Caco-2 (cell line): ENCODE data around the gene SLC2A6. TPM values are rescaled to one million over a fixed set of nuclear protein-coding genes. Genes with fewer than 3 reads are reported as not detected.

Source experiments
- BruUV-seq: library from RNA; stranded (reverse); fragments of 400-500 nt; replicated peaks from 2 replicates; lab custom pipeline; 2021; lab: Mats Ljungman, UMichigan
- CTCF ChIA-PET: fragments of 300-600 bp; sonication (Branson Sonifier 250); formaldehyde crosslinking; loops from one replicate; lab custom pipeline; 2022; ENCODE audit warnings: antibody characterized with exemption; lab: Charles Lee
- POLR2A ChIA-PET: fragments of 300-600 bp; sonication (Branson Sonifier 250); formaldehyde crosslinking; loops from one replicate; lab custom pipeline; 2022; ENCODE audit warnings: antibody characterized with exemption; lab: Charles Lee
- DNase-seq, 2 experiments: peaks; one replicate each; pipeline versions ENCODE4 v3.0.0 to v3.0.0-alpha.2; 2020 to 2022
- H3K27me3 ChIP-seq: replicated peaks from 2 replicates; pipeline ENCODE4 v1.6.0; 2011; ENCODE audit warnings: low read length; ENCODE audit not compliant: control insufficient read depth, insufficient read depth
- H3K36me3 ChIP-seq: 2 replicates; pipeline ENCODE4 v1.5.1; 2011; ENCODE audit warnings: low read length; ENCODE audit not compliant: control insufficient read depth, insufficient read depth
- H3K4me1 ChIP-seq: fragments of 250-450 bp; sonication (Bioruptor Pico); 2 replicates; pipeline ENCODE4 v1.5.1; 2020; ENCODE audit warnings: mild to moderate bottlenecking
- H3K4me3 ChIP-seq: 2 replicates; pipeline ENCODE4 v1.5.1; 2011; ENCODE audit warnings: low read depth, mild to moderate bottlenecking, control low read depth, low read length
- H3K9me3 ChIP-seq: fragments of 250-450 bp; sonication (Bioruptor Pico); 2 replicates; pipeline ENCODE4 v1.5.1; 2020; ENCODE audit warnings: mild to moderate bottlenecking, moderate library complexity
- H3K27ac Mint-ChIP-seq: one replicate; pipeline ENCODE4 v1.8.0; 2022; ENCODE audit warnings: mixed read lengths; ENCODE audit not compliant: unreplicated experiment
- H3K27me3 Mint-ChIP-seq: one replicate; pipeline ENCODE4 v1.8.0; 2022; ENCODE audit warnings: mixed read lengths; ENCODE audit not compliant: insufficient read depth, unreplicated experiment
- H3K36me3 Mint-ChIP-seq: one replicate; pipeline ENCODE4 v1.8.0; 2022; ENCODE audit warnings: mild to moderate bottlenecking, mixed read lengths; ENCODE audit not compliant: insufficient read depth, unreplicated experiment
- H3K4me1 Mint-ChIP-seq: one replicate; pipeline ENCODE4 v1.8.0; 2022; ENCODE audit warnings: low read depth, mixed read lengths; ENCODE audit not compliant: unreplicated experiment
- H3K4me3 Mint-ChIP-seq: one replicate; pipeline ENCODE4 v1.8.0; 2022; ENCODE audit warnings: mild to moderate bottlenecking, moderate library complexity, mixed read lengths; ENCODE audit not compliant: unreplicated experiment
- H3K9me3 Mint-ChIP-seq: one replicate; pipeline ENCODE4 v1.8.0; 2022; ENCODE audit warnings: mixed read lengths; ENCODE audit not compliant: unreplicated experiment
- intact Hi-C: fragments of 100-400 bp; cut with micrococcal nuclease; formaldehyde crosslinking; loops from one replicate; pipeline ENCODE4 v1.10.0; 2022; ENCODE audit not compliant: unreplicated experiment
- total RNA-seq: library from RNA; stranded (reverse); gene quantifications from 2 replicates; pipeline ENCODE4 v1.2.3, GENCODE V29; 2022
- TF ChIP-seq, protein P1 (sequence below), 2 experiments: fragments of 200-600 bp in 1 of 2; IDR thresholded peaks; 1 replicate in 1 of 2; 2 replicates in 1 of 2; pipeline versions ENCODE4 v1.5.1 to v1.8.0; 2011 to 2022; ENCODE audit warnings: antibody characterized with exemption in 1 of 2, control low read depth in 1 of 2, inconsistent platforms in 1 of 2, low read depth in 1 of 2, low read length in 1 of 2, mild to moderate bottlenecking in 1 of 2, moderate library complexity in 1 of 2; ENCODE audit not compliant: insufficient read depth in 1 of 2, severe bottlenecking in 1 of 2, unreplicated experiment in 1 of 2

SLC2A6 gene
- total RNA-seq, 1 experiment from 2014 or later: 7.1 TPM

- DNase-seq: no peak
- Histone ChIP-seq H3K9me3 (no peaks in the 10 kb centered on the region), H3K4me3 (no peak overlapping the region), H3K36me3 (no peaks in the 10 kb centered on the region), H3K4me1 (no peaks in the 10 kb centered on the region), H3K27me3 (no peaks in the 10 kb centered on the region)
- CTCF ChIA-PET: no interaction called here
- no peak overlapping the region for H3K27ac Mint-ChIP-seq
- peaks cover 4% of the 10 kb centered on the region for H3K27me3 Mint-ChIP-seq
- no peak overlapping the region for H3K4me3 Mint-ChIP-seq
- POLR2A ChIA-PET: no interaction called here
- no peaks in the 10 kb centered on the region for H3K36me3 Mint-ChIP-seq
- BruUV-seq: no TSS peak
- no peaks in the 10 kb centered on the region for H3K4me1 Mint-ChIP-seq
- TF ChIP-seq, protein P1, sequence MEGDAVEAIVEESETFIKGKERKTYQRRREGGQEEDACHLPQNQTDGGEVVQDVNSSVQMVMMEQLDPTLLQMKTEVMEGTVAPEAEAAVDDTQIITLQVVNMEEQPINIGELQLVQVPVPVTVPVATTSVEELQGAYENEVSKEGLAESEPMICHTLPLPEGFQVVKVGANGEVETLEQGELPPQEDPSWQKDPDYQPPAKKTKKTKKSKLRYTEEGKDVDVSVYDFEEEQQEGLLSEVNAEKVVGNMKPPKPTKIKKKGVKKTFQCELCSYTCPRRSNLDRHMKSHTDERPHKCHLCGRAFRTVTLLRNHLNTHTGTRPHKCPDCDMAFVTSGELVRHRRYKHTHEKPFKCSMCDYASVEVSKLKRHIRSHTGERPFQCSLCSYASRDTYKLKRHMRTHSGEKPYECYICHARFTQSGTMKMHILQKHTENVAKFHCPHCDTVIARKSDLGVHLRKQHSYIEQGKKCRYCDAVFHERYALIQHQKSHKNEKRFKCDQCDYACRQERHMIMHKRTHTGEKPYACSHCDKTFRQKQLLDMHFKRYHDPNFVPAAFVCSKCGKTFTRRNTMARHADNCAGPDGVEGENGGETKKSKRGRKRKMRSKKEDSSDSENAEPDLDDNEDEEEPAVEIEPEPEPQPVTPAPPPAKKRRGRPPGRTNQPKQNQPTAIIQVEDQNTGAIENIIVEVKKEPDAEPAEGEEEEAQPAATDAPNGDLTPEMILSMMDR (IDR thresholded peaks at IDR 0.05; ENCODE audit: insufficient read depth in 1 of 2, low read depth in 1 of 2, low read length in 1 of 2, severe bottlenecking in 1 of 2, unreplicated experiment in 1 of 2): no peak
- no peaks in the 10 kb centered on the region for H3K9me3 Mint-ChIP-seq
- intact Hi-C loops: no loop called here
Observed at GRCh38 chr9:133449760-133450159, 29.1 kb downstream of the SLC2A6 start.

- no peaks in the 10 kb centered on the region for H3K9me3 Mint-ChIP-seq
- BruUV-seq: no TSS peak
- no peak overlapping the region for H3K4me3 ChIP-seq
Observed at GRCh38 chr9:133448487-133448972, 30.4 kb downstream of the SLC2A6 start.

GRCh38 chr9:133445293-133445969 is 33.5 kb downstream of the SLC2A6 start:
- H3K27me3 Mint-ChIP-seq: peaks cover 4% of the 10 kb centered on the region
- no TSS peak for BruUV-seq
- no peak overlapping the region for H3K4me3 Mint-ChIP-seq
- H3K4me1 Mint-ChIP-seq: no peaks in the 10 kb centered on the region
- intact Hi-C loops: no loop called here
- Histone ChIP-seq H3K4me1 (no peaks in the 10 kb centered on the region), H3K36me3 (no peaks in the 10 kb centered on the region), H3K4me3 (no peak overlapping the region), H3K9me3 (no peaks in the 10 kb centered on the region), H3K27me3 (no peaks in the 10 kb centered on the region)
- TF ChIP-seq, protein P1 (IDR thresholded peaks at IDR 0.05; ENCODE audit: insufficient read depth in 1 of 2, low read depth in 1 of 2, low read length in 1 of 2, severe bottlenecking in 1 of 2, unreplicated experiment in 1 of 2): no peak
- ChIA-PET POLR2A (interaction anchor here (0.5 kb wide), 1 partner anchor 14 kb away, joined by 8 read pairs; the partner anchor contains the start of gene CACFD1), CTCF (interaction anchor here (2.7 kb wide), 1 partner anchor 14 kb away, joined by 22 read pairs; the partner anchor contains the start of gene CACFD1)
- no peak overlapping the region for H3K27ac Mint-ChIP-seq
- no peaks in the 10 kb centered on the region for H3K9me3 Mint-ChIP-seq
- H3K36me3 Mint-ChIP-seq: no peaks in the 10 kb centered on the region
- no peak for DNase-seq

More at GRCh38 chr9:133448487-133448972, 30.4 kb downstream of the SLC2A6 start:
- CTCF ChIA-PET: no interaction called here
- Mint-ChIP-seq H3K27me3 (peaks cover 4% of the 10 kb centered on the region), H3K4me3 (no peak overlapping the region), H3K36me3 (no peaks in the 10 kb centered on the region), H3K27ac (no peak overlapping the region), H3K4me1 (no peaks in the 10 kb centered on the region)
- POLR2A ChIA-PET: no interaction called here
- TF ChIP-seq, protein P1 (IDR thresholded peaks at IDR 0.05; ENCODE audit: insufficient read depth in 1 of 2, low read depth in 1 of 2, low read length in 1 of 2, severe bottlenecking in 1 of 2, unreplicated experiment in 1 of 2): no peak
- Histone ChIP-seq H3K36me3 (no peaks in the 10 kb centered on the region), H3K4me1 (no peaks in the 10 kb centered on the region), H3K9me3 (no peaks in the 10 kb centered on the region), H3K27me3 (no peaks in the 10 kb centered on the region)
- intact Hi-C loops: no loop called here
- DNase-seq: no peak
